Gastrocnemius medialis (tissue), 4 donors: ENCODE results near the gene METAP1D. TPM values are rescaled to one million over a fixed set of nuclear protein-coding genes. Genes with fewer than 3 reads are reported as not detected.
"Not testable (repeated sequence)": the region's sequence is repeated elsewhere in the genome, so short reads cannot be mapped to it uniquely, and the experiment has no call there.

Source experiments
- ATAC-seq, 2 donors: fragments of 150-250 bp; one replicate each; pipeline ENCODE4 v1.9.1; 2016
- DNase-seq, 2 donors: peaks; one replicate each; pipeline ENCODE4 v3.0.0-alpha.2; 2019
- H3K27ac ChIP-seq, 4 donors: fragments of 200-600 bp; sonication (generic); 1 replicate in 1 of 4; 2 replicates in 3 of 4; pipeline ENCODE4 v1.5.1; 2016 to 2018; ENCODE audit warnings: mild to moderate bottlenecking in 2 of 4, moderate library complexity in 1 of 4
- H3K27me3 ChIP-seq, 3 donors: fragments of 200-600 bp; sonication (generic) in 2 of 3; 1 replicate in 1 of 3; 2 replicates in 2 of 3; pipeline versions ENCODE4 v1.5.1 to v1.6.0; 2016 to 2019; ENCODE audit warnings: mild to moderate bottlenecking in 1 of 3, moderate library complexity in 1 of 3
- H3K36me3 ChIP-seq, 2 donors: fragments of 200-600 bp; sonication (generic) in 1 of 2; one replicate each; pipeline ENCODE4 v1.5.1; 2017 to 2018
- H3K4me1 ChIP-seq, 2 donors: fragments of 200-600 bp; sonication (generic) in 1 of 2; one replicate each; pipeline ENCODE4 v1.5.1; 2016 to 2017; ENCODE audit warnings: mild to moderate bottlenecking in 2 of 2
- H3K4me3 ChIP-seq, 4 donors: fragments of 200-600 bp; sonication (generic) in 3 of 4; 1 replicate in 1 of 4; 2 replicates in 3 of 4; pipeline ENCODE4 v1.5.1; 2016 to 2019; ENCODE audit warnings: mild to moderate bottlenecking in 2 of 4
- H3K9me3 ChIP-seq, 3 donors: fragments of 200-600 bp; sonication (generic) in 2 of 3; 1 replicate in 1 of 3; 2 replicates in 2 of 3; pipeline ENCODE4 v1.5.1; 2016 to 2019
- POLR2A ChIP-seq, 2 donors: fragments of 450-650 bp; IDR thresholded peaks; one replicate each; pipeline ENCODE4 v1.6.1; 2017; ENCODE audit warnings: antibody characterized with exemption in 2 of 2, mild to moderate bottlenecking in 2 of 2, moderate library complexity in 2 of 2
- in situ Hi-C, 4 donors: fragments of 200-750 bp; cut with MboI; loops; one replicate each; pipeline versions ENCODE4 v1.15.0 to v1.8.0; 2017; ENCODE audit warnings: low sequenced_read_pairs in 4 of 4
- intact Hi-C: fragments of 100-400 bp; cut with DNase I; formaldehyde crosslinking; loops from one replicate; pipeline ENCODE4 v1.15.1; 2023; ENCODE audit warnings: low total_unique reads
- total RNA-seq, 4 donors: library from RNA; depleted of rRNA; stranded (reverse); fragments of >200 nt; gene quantifications; one replicate each; pipeline versions ENCODE4 v1.1.0 to v1.2.3, GENCODE V29; 2016
- TF ChIP-seq, protein P1 (sequence below), 5 experiments: fragments of 450-650 bp in 3 of 5; fragments of 200-600 bp in 2 of 5; sonication (generic) in 2 of 5; IDR thresholded peaks in 4 of 5; conservative IDR thresholded peaks in 1 of 5; 1 replicate in 4 of 5; 2 replicates in 1 of 5; pipeline ENCODE4 v1.5.1; 2016 to 2019; ENCODE audit warnings: antibody characterized with exemption in 5 of 5, mild to moderate bottlenecking in 3 of 5, moderate library complexity in 3 of 5

The METAP1D gene
- total RNA-seq, 4 donors from 2014 or later, result 4.3 to 14.3 (median 9.7) TPM

DNA sequence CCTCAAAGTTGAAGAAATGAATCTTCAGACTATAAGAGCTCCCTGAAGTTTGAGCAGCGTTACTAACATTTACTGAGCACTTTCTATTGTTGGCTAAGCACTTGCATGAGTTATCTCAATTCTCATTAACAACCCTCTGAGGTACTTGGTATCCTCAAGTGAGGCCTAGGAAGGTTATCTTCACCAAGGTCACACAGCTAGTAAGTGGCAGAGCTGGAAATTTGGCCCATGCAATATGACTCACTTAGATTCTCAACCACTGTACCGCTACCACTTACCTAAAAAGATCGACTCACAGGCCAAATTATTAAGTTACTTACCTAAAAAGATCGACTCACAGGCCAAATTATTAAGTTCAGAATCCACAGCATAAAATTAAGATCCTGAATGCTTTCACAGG, 8.7 kb upstream of the METAP1D start:
- TF ChIP-seq, protein P1, sequence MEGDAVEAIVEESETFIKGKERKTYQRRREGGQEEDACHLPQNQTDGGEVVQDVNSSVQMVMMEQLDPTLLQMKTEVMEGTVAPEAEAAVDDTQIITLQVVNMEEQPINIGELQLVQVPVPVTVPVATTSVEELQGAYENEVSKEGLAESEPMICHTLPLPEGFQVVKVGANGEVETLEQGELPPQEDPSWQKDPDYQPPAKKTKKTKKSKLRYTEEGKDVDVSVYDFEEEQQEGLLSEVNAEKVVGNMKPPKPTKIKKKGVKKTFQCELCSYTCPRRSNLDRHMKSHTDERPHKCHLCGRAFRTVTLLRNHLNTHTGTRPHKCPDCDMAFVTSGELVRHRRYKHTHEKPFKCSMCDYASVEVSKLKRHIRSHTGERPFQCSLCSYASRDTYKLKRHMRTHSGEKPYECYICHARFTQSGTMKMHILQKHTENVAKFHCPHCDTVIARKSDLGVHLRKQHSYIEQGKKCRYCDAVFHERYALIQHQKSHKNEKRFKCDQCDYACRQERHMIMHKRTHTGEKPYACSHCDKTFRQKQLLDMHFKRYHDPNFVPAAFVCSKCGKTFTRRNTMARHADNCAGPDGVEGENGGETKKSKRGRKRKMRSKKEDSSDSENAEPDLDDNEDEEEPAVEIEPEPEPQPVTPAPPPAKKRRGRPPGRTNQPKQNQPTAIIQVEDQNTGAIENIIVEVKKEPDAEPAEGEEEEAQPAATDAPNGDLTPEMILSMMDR (IDR thresholded peaks at IDR 0.05 in 4 of 5, conservative IDR thresholded peaks at IDR 0.05 in 1 of 5), result no peak
- no peak for TF ChIP-seq POLR2A (IDR thresholded peaks at IDR 0.05)
- DNase-seq (no peak), ATAC-seq (no peak)
- H3K4me1 ChIP-seq, result no peaks in the 10 kb centered on the region
- intact Hi-C loops, result no loop called here
- H3K27ac ChIP-seq, result no peak overlapping the region
- no peak overlapping the region for H3K4me3 ChIP-seq
- H3K9me3 ChIP-seq, result no peaks in the 10 kb centered on the region
- no peaks in the 10 kb centered on the region for H3K27me3 ChIP-seq
- no peaks in the 10 kb centered on the region for H3K36me3 ChIP-seq
- in situ Hi-C loops, result no loop called here

DNA sequence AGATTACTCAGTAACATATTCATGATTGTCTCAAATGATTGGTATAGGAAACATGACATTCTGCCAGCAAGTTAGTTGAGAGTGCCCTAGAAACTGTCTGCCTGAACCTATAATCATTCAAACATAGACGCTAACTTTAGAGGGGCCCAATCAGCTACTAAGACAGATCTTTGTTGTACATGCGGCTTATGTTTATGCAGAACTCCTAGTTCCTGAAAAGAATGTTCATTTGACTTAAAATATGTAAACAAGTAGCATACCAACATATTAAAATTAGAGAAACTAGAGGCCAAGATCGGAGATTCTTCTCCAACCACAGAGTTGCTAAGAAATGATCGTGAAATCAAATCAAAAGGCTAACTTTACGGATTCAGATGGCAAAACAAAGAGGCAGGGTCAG, 4.2 kb upstream of the METAP1D start:
- TF ChIP-seq, protein P1 (IDR thresholded peaks at IDR 0.05 in 4 of 5, conservative IDR thresholded peaks at IDR 0.05 in 1 of 5), result no peak
- TF ChIP-seq POLR2A (IDR thresholded peaks at IDR 0.05), result no peak
- Histone ChIP-seq H3K36me3 (no peaks in the 10 kb centered on the region), H3K9me3 (no peaks in the 10 kb centered on the region), H3K4me3 (no peak overlapping the region), H3K27ac (no peak overlapping the region), H3K4me1 (peaks cover 9 to 13% of the 10 kb centered on the region in 2 donors), H3K27me3 (no peaks in the 10 kb centered on the region)
- ATAC-seq, result no peak
- DNase-seq, result no peak
- in situ Hi-C loops (no loop called here), intact Hi-C loops (loop anchor here (5.0 kb wide), 1 partner anchor 102 kb away; no protein-coding TSS in a partner anchor)

DNA sequence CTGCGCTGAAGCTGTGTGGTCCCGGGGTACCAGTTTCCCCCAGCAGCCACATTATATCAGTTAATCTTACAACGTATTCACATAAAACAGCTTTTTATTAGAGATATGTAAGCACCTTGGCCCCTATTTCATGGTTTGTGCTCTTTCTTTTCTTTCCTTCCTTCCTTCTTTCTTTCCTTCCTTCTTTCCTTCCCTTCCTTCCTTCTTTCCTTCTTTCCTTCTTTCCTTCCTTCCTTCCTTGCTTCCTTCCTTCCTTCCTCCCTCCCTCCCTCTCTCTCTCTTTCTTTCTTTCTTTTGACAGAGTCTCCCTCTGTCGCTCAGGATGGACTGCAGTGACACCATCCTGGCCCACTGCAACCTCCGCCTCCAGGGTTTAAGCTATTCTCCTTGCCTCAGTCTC, 3.7 kb upstream of the METAP1D start:
- DNase-seq (no peak), ATAC-seq (no peak)
- intact Hi-C loops, result loop anchor here (5.0 kb wide), 1 partner anchor 101 kb away; no protein-coding TSS in a partner anchor
- in situ Hi-C loops, result no loop called here
- Histone ChIP-seq H3K4me1 (peaks cover 11 to 15% of the 10 kb centered on the region in 2 donors), H3K36me3 (no peaks in the 10 kb centered on the region), H3K27me3 (no peaks in the 10 kb centered on the region), H3K4me3 (no peak overlapping the region), H3K9me3 (no peaks in the 10 kb centered on the region), H3K27ac (no peak overlapping the region)
- TF ChIP-seq, protein P1 (IDR thresholded peaks at IDR 0.05 in 4 of 5, conservative IDR thresholded peaks at IDR 0.05 in 1 of 5), result no peak
- no peak for TF ChIP-seq POLR2A (IDR thresholded peaks at IDR 0.05)

DNA sequence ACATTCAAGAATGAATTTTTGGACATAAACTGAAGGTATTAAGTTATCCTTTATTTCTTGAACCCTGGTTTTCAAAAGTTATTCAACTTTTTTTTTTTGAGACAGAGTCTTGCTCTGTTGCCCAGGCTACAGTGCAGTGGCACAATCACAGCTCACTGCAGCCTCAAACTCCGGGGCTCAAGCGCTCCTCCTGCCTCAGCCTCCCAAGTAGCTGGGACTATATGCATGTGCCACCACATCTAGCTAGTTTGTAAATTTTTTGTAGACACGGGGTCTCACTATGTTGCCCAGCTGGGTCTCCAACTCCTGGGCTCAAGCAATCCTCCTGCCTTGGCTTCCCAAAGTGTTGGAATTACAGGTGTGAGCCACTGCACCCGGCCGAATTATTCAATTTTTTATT, 2.7 kb upstream of the METAP1D start:
- H3K27ac ChIP-seq, H3K36me3 ChIP-seq, in situ Hi-C loops, DNase-seq, H3K27me3 ChIP-seq, H3K9me3 ChIP-seq, H3K4me3 ChIP-seq, ATAC-seq: not testable (repeated sequence)
- H3K4me1 ChIP-seq, result peaks cover 11 to 15% of the 10 kb centered on the region in 2 donors
- intact Hi-C loops, result loop anchor here (5.0 kb wide), 1 partner anchor 100 kb away; no protein-coding TSS in a partner anchor

DNA sequence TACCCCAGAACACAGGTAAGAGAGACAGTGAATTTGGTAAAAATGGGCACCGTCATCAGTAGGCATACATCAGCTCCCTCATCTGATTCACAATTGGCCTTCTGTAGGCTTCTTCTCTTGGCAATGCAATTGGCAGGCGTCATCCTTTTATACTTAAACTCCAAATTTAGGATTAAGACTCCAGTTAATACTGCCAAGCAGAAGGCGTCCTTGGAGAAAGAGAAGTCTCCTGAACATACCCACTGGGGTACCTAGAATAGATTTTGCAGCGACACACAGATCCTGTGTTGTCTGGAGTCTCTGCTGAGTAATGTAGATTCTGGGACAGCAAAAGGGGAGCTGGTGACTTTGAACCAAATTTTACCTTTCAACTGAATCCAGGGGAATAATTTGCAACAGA, 592 bp upstream of the METAP1D start:
- Histone ChIP-seq H3K36me3 (no peaks in the 10 kb centered on the region), H3K27me3 (no peaks in the 10 kb centered on the region), H3K4me3 (peak overlapping the region; percentile 64 to 83 (median 74)), H3K9me3 (no peaks in the 10 kb centered on the region), H3K4me1 (peaks cover 11 to 15% of the 10 kb centered on the region in 2 donors), H3K27ac (peak overlapping the region; percentile 75 to 85 (median 79))
- intact Hi-C loops (loop anchor here (2.0 to 5.0 kb wide), 3 partner anchors 42 to 188 kb away; no protein-coding TSS in a partner anchor), in situ Hi-C loops (no loop called here)
- no peak for TF ChIP-seq POLR2A (IDR thresholded peaks at IDR 0.05)
- TF ChIP-seq, protein P1 (IDR thresholded peaks at IDR 0.05 in 4 of 5, conservative IDR thresholded peaks at IDR 0.05 in 1 of 5), result no peak
- ATAC-seq, result peak; percentile 23 to 26
- no peak for DNase-seq
